Fibroblast of skin of right biceps (primary cell): ENCODE results near the gene REEP2.

Experiments used
- DNase-seq: peaks from one replicate; pipeline ENCODE4 v3.0.0-alpha.2; 2013

REEP2 gene

DNA sequence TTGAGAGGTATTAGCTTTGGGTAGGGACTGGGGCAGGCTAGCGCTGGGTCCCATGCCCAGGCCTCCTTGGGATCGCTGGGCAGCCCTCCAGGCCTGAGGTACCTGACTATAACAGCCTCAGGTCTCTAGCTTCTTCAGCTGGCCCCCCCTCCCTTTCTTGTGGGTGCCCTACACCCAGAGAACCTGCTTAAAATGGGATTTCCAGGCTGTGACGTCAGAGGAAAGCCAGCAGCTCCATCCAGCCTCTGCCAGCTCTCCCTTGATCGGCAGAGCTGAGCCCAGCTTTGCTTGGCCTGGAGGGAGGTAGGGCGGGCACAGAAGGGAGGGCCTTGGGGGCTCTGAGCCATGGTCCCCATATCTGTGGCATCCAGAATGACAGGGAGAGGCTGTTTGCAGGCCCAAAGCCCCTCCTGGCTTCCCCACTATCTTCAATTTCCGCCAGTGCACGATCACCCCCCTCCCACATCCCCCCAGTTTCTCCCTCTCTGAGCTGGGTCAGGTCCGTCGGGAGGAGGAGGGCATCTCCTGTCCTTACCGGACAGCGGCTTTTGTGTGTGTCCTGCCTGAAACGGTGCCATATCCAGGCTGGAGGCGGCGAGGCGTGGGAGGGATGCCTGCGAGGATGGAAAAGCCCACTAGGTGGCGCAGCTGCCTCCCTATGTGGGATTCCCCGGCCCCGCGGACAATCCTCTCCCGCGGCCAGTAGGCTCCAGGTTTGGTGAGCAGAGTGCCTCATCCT, 10.8 kb downstream of the REEP2 start:
- DNase-seq = peak; percentile 77

DNA sequence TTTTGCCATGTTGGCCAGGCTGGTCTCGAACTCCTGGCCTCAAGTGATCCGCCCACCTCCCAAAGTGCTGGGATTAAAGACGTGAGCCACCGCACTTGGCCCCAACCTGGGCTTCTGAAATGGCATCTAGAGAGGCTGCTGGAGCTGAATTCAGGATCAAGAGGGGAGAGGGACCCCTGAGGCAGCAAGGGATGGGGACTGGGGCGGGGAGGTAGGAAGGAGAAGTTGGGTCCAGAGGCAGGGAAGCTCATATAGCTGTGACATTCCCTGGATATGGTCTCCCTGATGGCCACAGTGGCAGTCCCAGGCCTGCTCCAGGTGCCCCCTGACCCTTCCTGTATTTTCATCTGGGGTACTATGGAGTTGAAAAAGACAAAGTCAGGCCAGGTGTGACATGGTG, 12.1 kb downstream of the REEP2 start:
- DNase-seq = no peak

DNA sequence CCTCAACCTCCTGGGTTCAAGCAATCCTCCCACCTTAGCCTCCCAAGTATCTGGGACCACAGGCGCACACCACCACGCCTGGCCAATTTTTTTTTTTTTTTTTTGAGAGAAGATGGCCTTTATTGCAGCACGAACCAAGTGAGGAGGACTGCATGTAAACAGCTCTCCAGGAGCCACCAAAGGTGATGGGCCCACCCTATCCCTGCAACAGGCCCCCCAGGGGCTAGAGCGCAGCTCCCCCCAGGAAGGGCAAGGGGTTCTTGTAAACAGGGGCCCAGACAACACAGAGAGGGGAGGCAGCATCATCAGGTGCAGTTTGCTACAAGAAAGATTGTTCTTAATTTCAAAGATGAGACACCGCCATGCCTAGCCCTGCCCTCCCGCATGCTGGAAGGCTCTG, 13.9 kb downstream of the REEP2 start:
- no peak for DNase-seq

DNA sequence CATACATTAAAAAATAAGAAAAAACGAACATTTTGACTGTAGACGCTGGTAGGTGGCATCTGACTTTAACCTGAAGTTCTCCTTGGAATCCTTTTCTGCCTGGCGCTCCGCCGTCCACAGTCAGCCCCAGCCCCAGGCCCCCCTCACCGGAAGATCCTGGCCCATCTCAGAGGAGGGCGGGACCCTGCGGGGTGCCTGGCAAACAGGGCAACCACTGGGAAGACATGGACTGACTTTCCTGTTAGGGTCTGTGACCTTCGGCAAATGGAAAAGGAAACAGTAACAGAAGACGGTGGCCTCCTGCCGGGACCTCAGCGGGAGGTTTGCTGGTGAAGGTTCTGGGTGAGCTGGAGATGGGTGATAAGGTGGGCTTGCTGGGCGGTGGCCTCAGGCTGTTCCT, 14.7 kb downstream of the REEP2 start:
- DNase-seq = no peak

DNA sequence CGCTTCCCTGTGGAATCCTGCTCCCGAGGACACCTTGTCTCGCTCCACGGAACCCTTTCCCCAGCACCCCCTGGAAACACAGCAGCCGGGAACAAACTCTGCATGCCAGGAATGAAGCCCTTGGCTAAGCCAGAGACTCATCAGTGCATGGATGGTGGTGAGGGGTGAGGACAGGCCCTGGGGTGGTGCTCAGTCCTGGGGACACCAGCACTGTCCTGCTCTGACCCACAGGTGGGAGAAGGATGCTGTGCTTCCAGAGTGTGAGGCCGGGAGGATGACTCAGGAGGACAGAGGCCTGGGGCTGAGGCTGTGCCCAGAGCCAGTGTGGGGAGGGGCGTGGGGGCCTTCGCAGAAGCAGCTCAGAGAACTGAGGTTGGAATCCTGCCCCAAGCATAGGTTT, 15.3 kb downstream of the REEP2 start:
- no peak for DNase-seq

DNA sequence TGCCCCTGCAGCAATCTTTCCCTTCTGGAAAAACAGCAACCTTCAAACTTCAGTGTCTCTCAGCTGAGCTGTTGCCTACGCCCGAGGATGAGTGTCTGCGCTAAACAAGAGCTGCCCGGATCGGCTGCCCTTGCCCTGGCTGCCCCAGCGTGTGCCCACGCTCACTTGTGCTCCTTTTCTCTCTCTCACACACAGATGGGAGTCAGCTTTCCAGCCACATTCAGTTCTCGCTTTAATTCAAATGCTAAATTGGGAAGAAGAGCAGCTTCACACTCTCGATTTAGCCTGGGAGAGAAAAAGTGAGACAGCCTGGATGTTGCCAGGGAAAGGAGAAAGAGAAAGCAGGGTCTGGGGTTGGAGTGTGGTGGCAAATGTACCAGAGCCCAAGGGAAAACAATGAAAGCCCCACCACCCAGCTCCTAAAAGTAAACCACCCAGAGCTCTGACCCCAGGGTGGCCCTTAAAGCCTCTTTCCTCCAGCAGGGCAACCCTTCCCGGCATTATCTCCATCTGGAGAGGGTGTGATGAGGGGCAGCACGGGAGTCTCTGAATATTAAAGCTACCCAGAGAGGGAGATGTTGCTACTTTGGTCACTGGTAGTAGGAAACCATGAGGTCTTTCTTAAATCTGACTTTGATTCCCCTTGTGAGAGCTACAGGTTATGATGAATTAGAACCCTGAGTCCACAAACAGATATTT, 16.5 kb downstream of the REEP2 start:
- no peak for DNase-seq

DNA sequence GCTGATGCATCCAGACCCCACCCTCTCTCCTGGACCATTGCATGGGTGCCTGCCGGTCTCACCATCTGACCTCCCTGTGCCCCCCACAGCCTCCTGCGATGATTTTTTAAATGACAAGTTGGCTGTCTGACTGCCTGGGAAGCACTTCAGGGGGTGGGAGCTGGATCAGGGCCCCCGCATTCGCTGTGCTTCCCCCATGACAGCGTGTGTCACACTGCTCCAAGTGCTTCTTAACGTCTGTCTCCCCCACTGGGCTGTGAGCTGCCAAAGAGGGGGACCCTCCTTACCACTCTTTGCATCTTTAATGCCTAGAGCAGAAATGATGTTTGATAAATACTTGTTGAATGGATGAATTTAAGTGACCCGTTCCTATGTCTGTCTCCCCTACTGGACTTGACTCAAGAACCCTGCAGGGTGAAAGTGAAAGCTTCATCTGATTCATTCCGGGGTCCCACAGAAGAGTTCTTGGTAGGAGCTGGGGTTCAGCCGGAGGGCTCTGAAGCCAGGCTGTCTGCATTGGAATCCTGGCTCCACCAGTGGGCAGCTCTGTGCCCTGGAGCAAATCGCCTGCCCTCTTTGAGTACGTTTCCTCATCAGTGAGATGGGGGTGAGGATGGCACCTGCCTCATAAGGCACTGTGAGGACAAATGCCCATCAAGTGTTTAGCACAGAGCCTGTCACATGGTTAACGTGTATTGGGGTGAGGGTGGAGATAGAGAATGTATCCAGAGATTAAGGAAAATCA, 18.8 kb downstream of the REEP2 start:
- DNase-seq = no peak

DNA sequence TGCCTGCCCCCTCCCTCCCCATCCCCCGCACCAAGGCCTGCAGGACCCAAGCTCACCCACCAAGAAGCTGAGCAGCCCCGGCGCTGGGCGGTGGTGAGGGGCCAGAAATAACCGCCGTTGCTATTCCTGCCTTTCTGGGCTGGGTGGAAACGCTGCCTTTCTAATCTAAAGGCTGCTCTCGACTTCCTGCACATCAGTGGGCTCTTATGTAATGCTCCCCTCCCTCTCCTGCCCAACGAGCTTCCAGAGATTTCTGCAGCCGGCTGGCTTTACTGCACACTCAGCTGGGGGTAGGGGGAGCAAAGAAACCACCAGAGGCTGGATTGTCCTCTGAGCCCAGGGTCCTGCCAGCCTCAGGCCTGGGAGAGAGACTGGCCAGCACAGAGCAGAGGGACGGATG, 19.5 kb downstream of the REEP2 start:
- no peak for DNase-seq

DNA sequence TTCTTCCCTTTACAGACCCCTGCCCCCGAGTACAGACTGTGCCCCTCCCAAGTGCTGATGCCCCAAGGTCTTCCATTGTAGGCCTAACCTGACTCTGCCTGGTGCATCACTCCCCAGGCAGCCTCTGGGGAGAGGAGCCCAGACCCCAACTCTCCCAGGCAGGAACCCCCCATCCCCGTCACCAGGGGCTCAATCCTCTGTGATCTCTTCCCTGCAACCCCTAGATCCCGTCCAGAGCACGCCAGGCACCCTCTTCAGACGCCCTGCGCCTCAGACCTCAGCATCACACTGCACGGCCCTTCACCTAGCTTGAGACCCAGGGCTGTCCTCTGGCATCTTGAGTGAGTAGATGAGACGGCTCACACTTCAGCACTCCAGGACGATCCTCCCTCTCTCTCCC, 20.0 kb downstream of the REEP2 start:
- DNase-seq = no peak

DNA sequence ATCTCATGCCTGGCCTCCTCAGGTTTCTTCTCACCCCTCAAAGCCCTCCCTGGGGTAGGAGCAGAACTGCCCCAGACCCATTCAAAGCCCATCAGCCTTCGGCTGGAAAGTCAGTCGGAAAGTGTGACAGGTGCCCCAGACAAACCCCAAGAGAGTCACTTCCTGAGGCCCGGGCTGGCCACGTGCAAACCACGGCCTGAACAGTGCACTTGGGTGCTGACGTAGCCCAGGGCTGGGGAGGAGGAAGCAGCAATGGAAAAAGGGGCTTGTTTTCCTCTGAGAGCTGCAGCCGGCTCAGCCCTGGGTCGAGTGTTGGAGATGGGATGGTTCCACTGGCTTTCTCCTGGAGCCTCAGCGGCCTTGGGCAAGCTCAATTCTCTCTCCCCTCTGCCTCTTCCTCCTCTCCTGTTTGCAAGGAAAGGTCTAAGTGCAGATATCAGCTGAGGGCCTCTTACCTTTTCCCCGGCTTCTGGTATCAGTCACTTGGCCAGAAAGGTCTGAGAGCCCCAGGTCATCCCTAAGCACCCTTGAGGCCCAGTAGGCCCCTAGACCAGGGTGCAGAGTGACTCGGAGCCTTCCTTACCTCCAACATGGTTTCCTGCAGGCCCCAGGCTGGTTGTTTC, 20.6 kb downstream of the REEP2 start:
- no peak for DNase-seq

DNA sequence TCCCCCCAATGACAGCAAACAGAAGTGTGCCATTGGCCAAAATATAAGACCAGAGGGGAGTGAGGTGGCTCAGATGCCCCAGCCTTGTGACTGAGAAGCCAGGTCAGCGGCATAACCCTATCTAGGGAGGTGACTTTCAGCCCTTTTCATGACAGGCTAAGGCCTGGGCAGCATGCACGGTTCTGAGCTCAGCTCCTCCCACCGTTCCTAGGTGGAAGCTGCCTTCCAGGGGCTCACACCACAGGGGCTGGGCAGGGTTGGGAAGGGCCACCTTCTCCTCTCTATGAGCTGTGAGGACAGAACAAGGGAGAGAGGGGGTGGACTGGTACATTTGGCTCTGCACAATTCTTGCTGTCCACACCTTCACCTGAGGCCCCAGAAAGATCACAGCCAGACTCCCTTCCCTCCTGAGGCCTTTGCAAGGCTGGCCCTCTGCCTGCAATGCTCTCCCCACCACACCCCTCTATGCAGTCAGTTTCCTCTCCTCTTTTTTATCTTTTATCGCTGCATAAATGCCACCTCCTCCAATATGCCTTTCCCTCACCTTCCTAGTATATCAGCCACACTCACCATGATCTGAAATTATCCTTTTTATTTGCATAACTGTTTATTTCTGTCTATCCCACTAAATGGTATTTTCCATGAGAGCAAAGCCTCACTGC, 21.3 kb downstream of the REEP2 start:
- no peak for DNase-seq

DNA sequence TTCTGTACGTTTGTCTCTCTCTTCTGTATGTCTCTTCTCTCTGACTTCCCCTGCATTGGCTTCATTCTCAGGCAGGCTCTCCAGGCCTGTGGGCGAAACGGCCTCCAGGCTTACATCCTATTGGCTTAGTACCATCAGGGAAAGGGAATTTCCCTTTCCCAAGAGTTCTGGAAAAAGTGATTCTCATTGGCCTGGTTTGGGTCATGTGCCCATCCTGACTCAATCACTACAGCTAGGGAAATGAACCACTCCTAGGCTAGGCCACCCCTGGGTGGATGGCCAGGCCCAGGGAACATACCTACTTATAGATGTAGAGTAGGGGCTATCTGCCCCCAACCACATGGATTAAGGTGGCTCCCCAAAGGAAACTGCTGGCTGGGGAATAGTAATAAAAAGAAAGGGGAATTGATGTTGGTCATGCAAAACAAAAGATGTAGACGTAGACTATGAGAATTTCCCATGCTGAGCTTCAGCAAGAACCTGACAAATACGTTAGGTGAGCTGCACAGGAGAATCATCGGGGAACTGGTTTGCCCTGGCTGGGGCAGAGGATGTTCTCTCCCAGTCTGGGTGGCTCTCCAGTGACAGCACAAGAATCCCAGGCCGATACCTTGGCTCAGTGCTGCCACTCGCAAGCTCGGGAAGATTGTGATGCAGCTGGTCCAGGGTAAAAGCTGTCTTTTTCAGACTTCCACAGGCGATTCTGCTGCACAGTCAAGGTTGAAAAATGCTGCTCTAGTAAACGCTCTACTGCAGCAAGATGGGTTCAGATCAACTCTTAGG, 22.7 kb downstream of the REEP2 start:
- DNase-seq = peak; percentile 71

DNA sequence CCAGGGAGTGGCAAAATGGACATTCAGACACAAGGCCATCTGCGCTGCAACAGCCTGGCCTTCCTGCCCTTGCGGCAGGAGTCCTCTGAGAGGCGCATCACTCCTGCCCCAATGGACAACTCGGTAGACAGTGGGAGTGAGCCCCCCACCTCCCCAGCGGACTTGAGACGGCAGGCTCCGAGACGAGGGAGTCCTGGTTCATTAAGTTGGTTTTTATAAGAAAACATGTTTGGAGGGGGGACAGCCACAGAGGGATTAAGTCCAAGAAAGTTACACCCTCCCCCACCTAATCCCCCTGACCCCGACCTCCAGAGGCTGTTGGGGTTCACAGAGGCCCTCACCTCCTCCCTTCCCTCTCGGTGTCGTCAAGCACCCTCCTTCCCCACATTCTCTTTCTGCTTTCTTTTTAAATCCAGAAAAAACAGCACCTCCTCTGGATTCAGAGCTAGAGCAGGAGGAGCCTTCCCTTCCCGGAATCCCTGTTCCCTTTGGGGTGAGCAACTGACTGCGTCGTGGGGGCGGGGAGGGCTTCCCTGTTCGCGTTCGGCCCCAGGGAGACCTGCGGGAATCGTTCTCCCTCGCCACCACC, 24.7 kb downstream of the REEP2 start:
- DNase-seq = peak; percentile 40

DNA sequence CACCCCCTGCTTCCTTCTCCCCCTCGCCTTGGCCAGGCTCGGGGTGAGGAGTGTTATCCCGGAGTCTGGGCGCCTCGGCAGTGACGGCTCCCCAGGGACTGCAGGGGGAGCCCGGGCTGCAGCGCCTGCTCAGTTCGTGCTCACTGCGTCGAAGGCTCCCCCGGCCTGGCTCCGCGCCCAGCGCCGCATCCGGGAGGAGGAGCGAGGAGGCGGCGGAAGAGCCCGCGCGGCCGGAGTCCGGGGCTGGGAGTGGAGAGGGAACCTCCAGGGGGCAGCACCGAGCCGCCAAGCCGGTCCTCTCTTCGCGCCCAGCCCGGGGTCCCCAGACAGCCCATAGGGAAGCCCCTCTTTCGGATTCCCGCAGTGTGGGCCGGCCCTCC, 25.1 kb downstream of the REEP2 start:
- DNase-seq = peak; percentile 97

DNA sequence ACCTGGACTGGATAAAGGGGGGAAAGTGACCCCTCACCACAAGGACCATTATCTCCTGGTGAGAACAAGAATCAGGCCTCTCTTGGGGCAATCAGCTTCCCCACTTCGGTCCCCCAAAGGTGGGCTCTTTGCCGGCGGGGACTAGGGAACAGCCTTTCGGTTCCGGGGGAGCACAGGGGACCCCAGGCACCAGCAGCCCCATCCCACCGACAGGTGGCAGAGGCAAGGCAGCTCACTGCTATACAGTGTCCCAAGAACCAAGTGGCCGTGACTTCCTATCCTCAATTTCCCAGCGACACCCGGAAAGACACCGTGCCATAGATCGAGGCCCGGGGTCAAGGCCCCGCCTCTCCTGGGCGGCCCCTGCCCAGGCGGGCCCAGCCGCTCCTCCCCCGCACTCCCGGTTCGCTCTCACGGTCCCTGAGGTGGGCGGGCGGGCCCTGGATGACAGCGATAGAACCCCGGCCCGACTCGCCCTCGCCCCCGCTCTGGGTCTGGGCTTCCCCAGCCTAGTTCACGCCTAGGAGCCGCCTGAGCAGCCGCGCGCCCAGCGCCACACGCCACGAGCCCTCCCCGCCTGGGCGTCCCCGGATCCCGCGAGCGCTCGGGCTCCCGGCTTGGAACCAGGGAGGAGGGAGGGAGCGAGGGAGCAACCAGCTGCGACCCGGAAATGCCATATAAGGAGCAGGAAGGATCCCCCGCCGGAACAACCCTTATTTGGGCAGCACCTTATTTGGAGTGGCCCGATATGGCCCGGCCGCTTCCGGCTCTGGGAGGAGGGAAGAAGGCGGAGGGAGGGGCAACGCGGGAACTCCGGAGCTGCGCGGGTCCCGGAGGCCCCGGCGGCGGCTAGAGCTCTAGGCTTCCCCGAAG, 25.8 kb downstream of the REEP2 start:
- peak; percentile 99 for DNase-seq

DNA sequence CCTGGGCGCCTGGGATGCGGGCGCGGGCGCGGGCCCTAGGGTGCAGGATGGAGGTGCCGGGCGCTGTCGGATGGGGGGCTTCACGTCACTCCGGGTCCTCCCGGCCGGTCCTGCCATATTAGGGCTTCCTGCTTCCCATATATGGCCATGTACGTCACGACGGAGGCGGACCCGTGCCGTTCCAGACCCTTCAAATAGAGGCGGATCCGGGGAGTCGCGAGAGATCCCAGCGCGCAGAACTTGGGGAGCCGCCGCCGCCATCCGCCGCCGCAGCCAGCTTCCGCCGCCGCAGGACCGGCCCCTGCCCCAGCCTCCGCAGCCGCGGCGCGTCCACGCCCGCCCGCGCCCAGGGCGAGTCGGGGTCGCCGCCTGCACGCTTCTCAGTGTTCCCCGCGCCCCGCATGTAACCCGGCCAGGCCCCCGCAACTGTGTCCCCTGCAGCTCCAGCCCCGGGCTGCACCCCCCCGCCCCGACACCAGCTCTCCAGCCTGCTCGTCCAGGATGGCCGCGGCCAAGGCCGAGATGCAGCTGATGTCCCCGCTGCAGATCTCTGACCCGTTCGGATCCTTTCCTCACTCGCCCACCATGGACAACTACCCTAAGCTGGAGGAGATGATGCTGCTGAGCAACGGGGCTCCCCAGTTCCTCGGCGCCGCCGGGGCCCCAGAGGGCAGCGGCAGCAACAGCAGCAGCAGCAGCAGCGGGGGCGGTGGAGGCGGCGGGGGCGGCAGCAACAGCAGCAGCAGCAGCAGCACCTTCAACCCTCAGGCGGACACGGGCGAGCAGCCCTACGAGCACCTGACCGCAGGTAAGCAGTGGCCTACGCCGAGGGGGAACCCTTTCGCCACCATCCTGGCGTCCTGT, 26.6 kb downstream of the REEP2 start, which contains the start of gene EGR1:
Gene EGR1 (plus strand): TSS at position 219 of the 864 bp plus-strand sequence. CDS start 283 bp downstream, at position 502.
- peak; percentile 94 for DNase-seq

DNA sequence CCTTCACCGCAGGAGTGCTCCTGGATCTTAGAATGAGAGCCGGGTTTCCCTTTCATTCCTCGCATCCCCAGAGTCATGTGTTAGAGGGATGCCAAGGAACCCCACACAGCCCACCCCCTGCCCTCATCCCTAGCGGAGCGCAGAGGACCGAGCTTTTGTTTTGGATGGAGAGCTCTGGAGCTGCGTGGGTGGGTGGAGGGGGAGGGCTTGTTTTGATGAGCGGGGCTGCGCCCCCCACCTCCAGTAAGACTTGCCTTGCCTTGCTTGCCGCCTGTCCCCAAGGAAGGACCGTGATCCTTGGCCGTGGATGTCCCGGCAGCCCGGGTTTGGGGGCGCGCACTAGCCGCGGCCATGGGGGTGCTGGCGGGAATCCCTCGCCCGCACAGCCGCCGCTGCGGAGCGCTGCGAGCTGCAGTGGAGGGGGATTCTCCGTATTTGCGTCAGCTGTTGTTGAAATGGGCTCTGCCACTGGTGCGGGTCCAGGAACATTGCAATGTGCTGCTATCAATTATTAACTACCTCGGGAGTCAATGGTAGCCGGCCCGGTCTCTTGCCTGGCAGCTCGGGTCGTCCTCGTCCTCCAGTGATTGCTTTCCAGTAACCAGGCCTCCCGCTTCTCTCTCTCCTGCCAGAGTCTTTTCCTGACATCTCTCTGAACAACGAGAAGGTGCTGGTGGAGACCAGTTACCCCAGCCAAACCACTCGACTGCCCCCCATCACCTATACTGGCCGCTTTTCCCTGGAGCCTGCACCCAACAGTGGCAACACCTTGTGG, 27.5 kb downstream of the REEP2 start:
- DNase-seq = peak; percentile 19

DNA sequence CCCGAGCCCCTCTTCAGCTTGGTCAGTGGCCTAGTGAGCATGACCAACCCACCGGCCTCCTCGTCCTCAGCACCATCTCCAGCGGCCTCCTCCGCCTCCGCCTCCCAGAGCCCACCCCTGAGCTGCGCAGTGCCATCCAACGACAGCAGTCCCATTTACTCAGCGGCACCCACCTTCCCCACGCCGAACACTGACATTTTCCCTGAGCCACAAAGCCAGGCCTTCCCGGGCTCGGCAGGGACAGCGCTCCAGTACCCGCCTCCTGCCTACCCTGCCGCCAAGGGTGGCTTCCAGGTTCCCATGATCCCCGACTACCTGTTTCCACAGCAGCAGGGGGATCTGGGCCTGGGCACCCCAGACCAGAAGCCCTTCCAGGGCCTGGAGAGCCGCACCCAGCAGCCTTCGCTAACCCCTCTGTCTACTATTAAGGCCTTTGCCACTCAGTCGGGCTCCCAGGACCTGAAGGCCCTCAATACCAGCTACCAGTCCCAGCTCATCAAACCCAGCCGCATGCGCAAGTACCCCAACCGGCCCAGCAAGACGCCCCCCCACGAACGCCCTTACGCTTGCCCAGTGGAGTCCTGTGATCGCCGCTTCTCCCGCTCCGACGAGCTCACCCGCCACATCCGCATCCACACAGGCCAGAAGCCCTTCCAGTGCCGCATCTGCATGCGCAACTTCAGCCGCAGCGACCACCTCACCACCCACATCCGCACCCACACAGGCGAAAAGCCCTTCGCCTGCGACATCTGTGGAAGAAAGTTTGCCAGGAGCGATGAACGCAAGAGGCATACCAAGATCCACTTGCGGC, 28.2 kb downstream of the REEP2 start:
- DNase-seq = peak; percentile 30
